OCI-LY1 (cell line): ENCODE data around the gene DMD.

Experiments used
- H2AFZ ChIP-seq: fragments of 200-600 bp; sonication (generic), shearing (Covaris generic); 2 replicates; pipeline ENCODE4 v1.6.0; 2014; ENCODE audit warnings: antibody characterized with exemption, mild to moderate bottlenecking, low read length
- H3F3A ChIP-seq: fragments of 200-600 bp; sonication (generic), shearing (Covaris generic); 2 replicates; pipeline ENCODE4 v1.6.0; 2014; ENCODE audit warnings: mild to moderate bottlenecking, antibody characterized with exemption, low read length, moderate library complexity; ENCODE audit not compliant: insufficient read depth
- H3K27ac ChIP-seq: fragments of 200-600 bp; sonication (generic); 2 replicates; pipeline ENCODE4 v1.5.1; 2014; ENCODE audit warnings: low read length, mixed run types, mild to moderate bottlenecking, low read depth; ENCODE audit not compliant: poor library complexity, severe bottlenecking
- H3K27me3 ChIP-seq: fragments of 200-600 bp; sonication (generic); 2 replicates; pipeline ENCODE4 v1.6.0; 2014; ENCODE audit warnings: antibody characterized with exemption, mild to moderate bottlenecking, low read length, moderate library complexity; ENCODE audit not compliant: insufficient read depth
- H3K36me3 ChIP-seq: fragments of 200-600 bp; sonication (generic); 2 replicates; pipeline ENCODE4 v1.6.1; 2014; ENCODE audit warnings: mild to moderate bottlenecking, antibody characterized with exemption, low read length, moderate library complexity, mixed read lengths; ENCODE audit not compliant: insufficient read depth
- H3K4me1 ChIP-seq: fragments of 200-600 bp; sonication (generic); 2 replicates; pipeline ENCODE4 v1.5.1; 2014; ENCODE audit warnings: mild to moderate bottlenecking, low read length, moderate library complexity; ENCODE audit not compliant: insufficient read depth, severe bottlenecking
- H3K4me2 ChIP-seq: fragments of 200-600 bp; sonication (generic), shearing (Covaris generic); 2 replicates; pipeline ENCODE4 v1.6.1; 2014; ENCODE audit warnings: low read length
- H3K4me3 ChIP-seq: fragments of 200-600 bp; sonication (generic); 2 replicates; pipeline ENCODE4 v1.5.1; 2014; ENCODE audit warnings: low read length, low read depth, mild to moderate bottlenecking, mixed read lengths; ENCODE audit not compliant: poor library complexity, severe bottlenecking
- H3K79me2 ChIP-seq: fragments of 200-600 bp; shearing (Covaris generic); 2 replicates; pipeline ENCODE4 v1.6.1; 2016; ENCODE audit warnings: mixed run types, low read length, mixed read lengths; ENCODE audit not compliant: insufficient read depth
- H3K9ac ChIP-seq: fragments of 200-600 bp; sonication (generic), shearing (Covaris generic); 2 replicates; pipeline ENCODE4 v1.6.1; 2014; ENCODE audit warnings: mild to moderate bottlenecking, low read length, mixed read lengths
- H3K9me2 ChIP-seq: fragments of 200-600 bp; sonication (generic), shearing (Covaris generic); 2 replicates; pipeline ENCODE4 v1.6.1; 2014; ENCODE audit warnings: low read depth, mild to moderate bottlenecking, low read length, mixed read lengths
- H3K9me3 ChIP-seq: fragments of 200-600 bp; shearing (Covaris generic); 2 replicates; pipeline ENCODE4 v1.6.1; 2014; ENCODE audit warnings: low read length, mixed read lengths
- H4K20me1 ChIP-seq: fragments of 200-600 bp; sonication (generic), shearing (Covaris generic); 2 replicates; pipeline ENCODE4 v1.6.0; 2016; ENCODE audit warnings: mild to moderate bottlenecking, low read length; ENCODE audit not compliant: insufficient read depth
- EZH2 ChIP-seq: fragments of 200-600 bp; sonication (generic), shearing (Covaris generic); IDR thresholded peaks from 2 replicates; pipeline ENCODE4 v1.8.0; 2017; ENCODE audit warnings: borderline replicate concordance, mixed run types, mild to moderate bottlenecking, antibody characterized with exemption, low read length, moderate library complexity, mixed read lengths
- TF ChIP-seq, protein P1 (sequence below): fragments of 200-600 bp; sonication (generic), shearing (Covaris generic); IDR thresholded peaks from 2 replicates; pipeline ENCODE4 v1.5.1; 2017; ENCODE audit warnings: mild to moderate bottlenecking, antibody characterized with exemption, low read length, moderate library complexity, mixed read lengths

Gene DMD

GRCh38 chrX:32483534-32484136, 727.7 kb downstream of the DMD start:
- no peak overlapping the region for H2AFZ ChIP-seq
- no peaks in the 10 kb centered on the region for H3K27me3 ChIP-seq
- H3K4me3 ChIP-seq = no peak overlapping the region
- H3K79me2 ChIP-seq = no peaks in the 10 kb centered on the region
- H3F3A ChIP-seq = no peaks in the 10 kb centered on the region
- H3K36me3 ChIP-seq = peaks cover 15% of the 10 kb centered on the region
- no peak overlapping the region for H3K9ac ChIP-seq
- no peak overlapping the region for H3K27ac ChIP-seq
- no peak for TF ChIP-seq EZH2
- TF ChIP-seq, protein P1, sequence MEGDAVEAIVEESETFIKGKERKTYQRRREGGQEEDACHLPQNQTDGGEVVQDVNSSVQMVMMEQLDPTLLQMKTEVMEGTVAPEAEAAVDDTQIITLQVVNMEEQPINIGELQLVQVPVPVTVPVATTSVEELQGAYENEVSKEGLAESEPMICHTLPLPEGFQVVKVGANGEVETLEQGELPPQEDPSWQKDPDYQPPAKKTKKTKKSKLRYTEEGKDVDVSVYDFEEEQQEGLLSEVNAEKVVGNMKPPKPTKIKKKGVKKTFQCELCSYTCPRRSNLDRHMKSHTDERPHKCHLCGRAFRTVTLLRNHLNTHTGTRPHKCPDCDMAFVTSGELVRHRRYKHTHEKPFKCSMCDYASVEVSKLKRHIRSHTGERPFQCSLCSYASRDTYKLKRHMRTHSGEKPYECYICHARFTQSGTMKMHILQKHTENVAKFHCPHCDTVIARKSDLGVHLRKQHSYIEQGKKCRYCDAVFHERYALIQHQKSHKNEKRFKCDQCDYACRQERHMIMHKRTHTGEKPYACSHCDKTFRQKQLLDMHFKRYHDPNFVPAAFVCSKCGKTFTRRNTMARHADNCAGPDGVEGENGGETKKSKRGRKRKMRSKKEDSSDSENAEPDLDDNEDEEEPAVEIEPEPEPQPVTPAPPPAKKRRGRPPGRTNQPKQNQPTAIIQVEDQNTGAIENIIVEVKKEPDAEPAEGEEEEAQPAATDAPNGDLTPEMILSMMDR = peak; percentile 19; the same call in 1 of the 2 replicates
- no peaks in the 10 kb centered on the region for H3K9me2 ChIP-seq
- no peak overlapping the region for H3K4me2 ChIP-seq
- no peaks in the 10 kb centered on the region for H4K20me1 ChIP-seq
- H3K4me1 ChIP-seq = no peaks in the 10 kb centered on the region
- no peaks in the 10 kb centered on the region for H3K9me3 ChIP-seq

GRCh38 chrX:32480019-32480418, 731.3 kb downstream of the DMD start:
- Histone ChIP-seq H3K4me3 (no peak overlapping the region), H3K9me2 (no peaks in the 10 kb centered on the region), H3K4me1 (no peaks in the 10 kb centered on the region), H3K27me3 (no peaks in the 10 kb centered on the region), H3K4me2 (no peak overlapping the region), H4K20me1 (no peaks in the 10 kb centered on the region), H3K9me3 (no peaks in the 10 kb centered on the region), H3K27ac (no peak overlapping the region), H2AFZ (no peak overlapping the region), H3K79me2 (no peaks in the 10 kb centered on the region), H3F3A (no peaks in the 10 kb centered on the region), H3K36me3 (peaks cover 10% of the 10 kb centered on the region; the same call in 1 of the 2 replicates), H3K9ac (no peak overlapping the region)
- no peak for TF ChIP-seq EZH2
- TF ChIP-seq, protein P1 = no peak

GRCh38 chrX:32472364-32472763, 739.0 kb downstream of the DMD start:
- H3K4me3 ChIP-seq = no peak overlapping the region
- peaks cover 5% of the 10 kb centered on the region; the same call in 1 of the 2 replicates for H3K36me3 ChIP-seq
- H3K79me2 ChIP-seq = no peaks in the 10 kb centered on the region
- no peaks in the 10 kb centered on the region for H3K27me3 ChIP-seq
- H3F3A ChIP-seq = no peaks in the 10 kb centered on the region
- H3K9me3 ChIP-seq = no peaks in the 10 kb centered on the region
- no peak overlapping the region for H3K4me2 ChIP-seq
- no peaks in the 10 kb centered on the region for H3K9me2 ChIP-seq
- H3K9ac ChIP-seq = no peak overlapping the region
- no peak for TF ChIP-seq EZH2
- TF ChIP-seq, protein P1 = no peak
- no peaks in the 10 kb centered on the region for H4K20me1 ChIP-seq
- H3K4me1 ChIP-seq = no peaks in the 10 kb centered on the region
- no peak overlapping the region for H2AFZ ChIP-seq
- H3K27ac ChIP-seq = no peak overlapping the region
